SK-N-SH (cell line): Measurements from ENCODE around the gene TNFAIP2.

Experiments used
- FOXJ3 ChIP-seq: sonication (generic); formaldehyde crosslinking; IDR thresholded peaks from 2 replicates; pipeline ENCODE4 v1.5.1; 2020; ENCODE audit warnings: mild to moderate bottlenecking, missing genetic modification reagents
- JUND ChIP-seq: IDR thresholded peaks from 2 replicates; pipeline ENCODE4 v1.4.0; 2012
- MXI1 ChIP-seq: IDR thresholded peaks from 2 replicates; pipeline ENCODE4 v1.6.1; 2012; ENCODE audit warnings: mild to moderate bottlenecking, low read depth, low read length, improper control_type of control experiment
- NRF1 ChIP-seq: IDR thresholded peaks from 2 replicates; pipeline ENCODE4 v1.6.1; 2012; ENCODE audit warnings: low read depth, mild to moderate bottlenecking, low read length
- RFX5 ChIP-seq: IDR thresholded peaks from 2 replicates; pipeline ENCODE4 v1.6.1; 2012; ENCODE audit warnings: mild to moderate bottlenecking, improper control_type of control experiment, low read length
- TF ChIP-seq, protein P1 (sequence below): fragments of 200-600 bp; sonication (generic); IDR thresholded peaks from 2 replicates; pipeline ENCODE4 v1.6.1; 2017; ENCODE audit warnings: antibody characterized with exemption, mild to moderate bottlenecking, moderate library complexity
- TF ChIP-seq, protein P2 (sequence below): IDR thresholded peaks from 2 replicates; pipeline ENCODE4 v1.6.1; 2012; ENCODE audit warnings: mild to moderate bottlenecking, low read depth, low read length, moderate library complexity

DNA sequence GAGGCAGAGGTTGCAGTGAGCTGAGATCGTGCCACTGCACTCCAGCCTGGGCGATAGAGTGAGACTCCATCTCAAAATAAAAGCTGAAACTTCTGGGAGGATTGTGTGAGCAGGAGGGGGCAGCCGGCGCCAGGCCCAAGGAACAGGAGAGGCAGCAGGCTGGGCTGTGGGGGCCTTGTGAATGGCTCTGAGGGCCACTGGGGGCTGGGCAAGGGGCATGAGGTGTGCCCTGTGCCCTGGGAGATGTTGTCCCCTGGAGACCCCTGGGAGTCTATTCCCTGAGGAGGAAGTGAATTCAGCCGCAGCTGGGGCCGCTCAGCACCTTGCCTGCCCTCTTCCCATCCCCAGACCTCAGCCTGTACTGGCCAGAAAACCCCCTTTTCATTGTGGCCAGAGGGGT, 34.3 kb upstream of the TNFAIP2 start:
- TF ChIP-seq, protein P1, sequence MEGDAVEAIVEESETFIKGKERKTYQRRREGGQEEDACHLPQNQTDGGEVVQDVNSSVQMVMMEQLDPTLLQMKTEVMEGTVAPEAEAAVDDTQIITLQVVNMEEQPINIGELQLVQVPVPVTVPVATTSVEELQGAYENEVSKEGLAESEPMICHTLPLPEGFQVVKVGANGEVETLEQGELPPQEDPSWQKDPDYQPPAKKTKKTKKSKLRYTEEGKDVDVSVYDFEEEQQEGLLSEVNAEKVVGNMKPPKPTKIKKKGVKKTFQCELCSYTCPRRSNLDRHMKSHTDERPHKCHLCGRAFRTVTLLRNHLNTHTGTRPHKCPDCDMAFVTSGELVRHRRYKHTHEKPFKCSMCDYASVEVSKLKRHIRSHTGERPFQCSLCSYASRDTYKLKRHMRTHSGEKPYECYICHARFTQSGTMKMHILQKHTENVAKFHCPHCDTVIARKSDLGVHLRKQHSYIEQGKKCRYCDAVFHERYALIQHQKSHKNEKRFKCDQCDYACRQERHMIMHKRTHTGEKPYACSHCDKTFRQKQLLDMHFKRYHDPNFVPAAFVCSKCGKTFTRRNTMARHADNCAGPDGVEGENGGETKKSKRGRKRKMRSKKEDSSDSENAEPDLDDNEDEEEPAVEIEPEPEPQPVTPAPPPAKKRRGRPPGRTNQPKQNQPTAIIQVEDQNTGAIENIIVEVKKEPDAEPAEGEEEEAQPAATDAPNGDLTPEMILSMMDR = no peak
- TF ChIP-seq, protein P2, sequence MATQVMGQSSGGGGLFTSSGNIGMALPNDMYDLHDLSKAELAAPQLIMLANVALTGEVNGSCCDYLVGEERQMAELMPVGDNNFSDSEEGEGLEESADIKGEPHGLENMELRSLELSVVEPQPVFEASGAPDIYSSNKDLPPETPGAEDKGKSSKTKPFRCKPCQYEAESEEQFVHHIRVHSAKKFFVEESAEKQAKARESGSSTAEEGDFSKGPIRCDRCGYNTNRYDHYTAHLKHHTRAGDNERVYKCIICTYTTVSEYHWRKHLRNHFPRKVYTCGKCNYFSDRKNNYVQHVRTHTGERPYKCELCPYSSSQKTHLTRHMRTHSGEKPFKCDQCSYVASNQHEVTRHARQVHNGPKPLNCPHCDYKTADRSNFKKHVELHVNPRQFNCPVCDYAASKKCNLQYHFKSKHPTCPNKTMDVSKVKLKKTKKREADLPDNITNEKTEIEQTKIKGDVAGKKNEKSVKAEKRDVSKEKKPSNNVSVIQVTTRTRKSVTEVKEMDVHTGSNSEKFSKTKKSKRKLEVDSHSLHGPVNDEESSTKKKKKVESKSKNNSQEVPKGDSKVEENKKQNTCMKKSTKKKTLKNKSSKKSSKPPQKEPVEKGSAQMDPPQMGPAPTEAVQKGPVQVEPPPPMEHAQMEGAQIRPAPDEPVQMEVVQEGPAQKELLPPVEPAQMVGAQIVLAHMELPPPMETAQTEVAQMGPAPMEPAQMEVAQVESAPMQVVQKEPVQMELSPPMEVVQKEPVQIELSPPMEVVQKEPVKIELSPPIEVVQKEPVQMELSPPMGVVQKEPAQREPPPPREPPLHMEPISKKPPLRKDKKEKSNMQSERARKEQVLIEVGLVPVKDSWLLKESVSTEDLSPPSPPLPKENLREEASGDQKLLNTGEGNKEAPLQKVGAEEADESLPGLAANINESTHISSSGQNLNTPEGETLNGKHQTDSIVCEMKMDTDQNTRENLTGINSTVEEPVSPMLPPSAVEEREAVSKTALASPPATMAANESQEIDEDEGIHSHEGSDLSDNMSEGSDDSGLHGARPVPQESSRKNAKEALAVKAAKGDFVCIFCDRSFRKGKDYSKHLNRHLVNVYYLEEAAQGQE = no peak
- TF ChIP-seq RFX5 (no peak), JUND (no peak), FOXJ3 (CRISPR knock-in tag) (no peak), MXI1 (no peak), NRF1 (no peak)
